LNCAP (cell line): Measurements from ENCODE around the gene WASF2.

ENCODE experiments used
- CTCF ChIP-seq: fragments of 450-650 bp; IDR thresholded peaks from 2 replicates; pipeline ENCODE4 v1.5.1; 2017; ENCODE audit warnings: mild to moderate bottlenecking

The WASF2 gene

GRCh38 chr1:27506703-27507102 is 16.7 kb upstream of the WASF2 start:
- no peak for TF ChIP-seq CTCF

- no peak for TF ChIP-seq CTCF
These were observed 15.4 kb upstream of the WASF2 start for GRCh38 chr1:27505420-27505680.

GRCh38 chr1:27504588-27505419 is 14.8 kb upstream of the WASF2 start:
- no peak for TF ChIP-seq CTCF

GRCh38 chr1:27503844-27504587 is 14.0 kb upstream of the WASF2 start:
- no peak for TF ChIP-seq CTCF

- no peak for TF ChIP-seq CTCF
These were observed 13.1 kb upstream of the WASF2 start for GRCh38 chr1:27503033-27503432.

GRCh38 chr1:27499142-27499541 is 9.2 kb upstream of the WASF2 start:
- no peak for TF ChIP-seq CTCF

GRCh38 chr1:27496604-27497155 is 6.7 kb upstream of the WASF2 start:
- no peak for TF ChIP-seq CTCF
